Endothelial cell (in vitro differentiated cells): ENCODE data around the gene UBXN7. TPM values are rescaled to one million over a fixed set of nuclear protein-coding genes. Genes with fewer than 3 reads are reported as not detected.
"Not testable (repeated sequence)": the region's sequence is repeated elsewhere in the genome, so short reads cannot be mapped to it uniquely, and the experiment has no call there.

Experiments
- DNase-seq: peaks from one replicate; pipeline ENCODE4 v3.0.0; 2021; ENCODE audit warnings: low spot score
- H3K27ac Mint-ChIP-seq: one replicate; pipeline ENCODE4 v1.8.0; 2021; ENCODE audit warnings: mixed read lengths, inconsistent platforms; ENCODE audit not compliant: unreplicated experiment
- H3K27me3 Mint-ChIP-seq: one replicate; pipeline ENCODE4 v1.8.0; 2021; ENCODE audit warnings: mild to moderate bottlenecking, moderate library complexity, mixed read lengths, inconsistent platforms; ENCODE audit not compliant: unreplicated experiment
- H3K36me3 Mint-ChIP-seq: one replicate; pipeline ENCODE4 v1.8.0; 2021; ENCODE audit warnings: mild to moderate bottlenecking, low read depth, mixed read lengths, inconsistent platforms; ENCODE audit not compliant: unreplicated experiment
- H3K4me1 Mint-ChIP-seq: one replicate; pipeline ENCODE4 v1.8.0; 2021; ENCODE audit warnings: mild to moderate bottlenecking, mixed read lengths, inconsistent platforms; ENCODE audit not compliant: unreplicated experiment
- H3K4me3 Mint-ChIP-seq: one replicate; pipeline ENCODE4 v1.8.0; 2021; ENCODE audit warnings: mild to moderate bottlenecking, mixed read lengths, inconsistent platforms; ENCODE audit not compliant: unreplicated experiment
- H3K9me3 Mint-ChIP-seq: one replicate; pipeline ENCODE4 v1.8.0; 2021; ENCODE audit warnings: mixed read lengths, inconsistent platforms; ENCODE audit not compliant: unreplicated experiment
- total RNA-seq: library from RNA; stranded (reverse); fragmentation: NEBNext Ultra II Directional; extraction: Animal tissue kit (Norgen Biotek cat#: 25700); gene quantifications from one replicate; pipeline ENCODE4 v1.2.1, GENCODE V29; 2021; ENCODE audit not compliant: unreplicated experiment
- TF ChIP-seq, protein P1 (sequence below): fragments of 200-600 bp; sonication (generic); IDR thresholded peaks from one replicate; pipeline ENCODE4 v1.5.0; 2021; ENCODE audit warnings: antibody characterized with exemption; ENCODE audit not compliant: unreplicated experiment

UBXN7 gene
- total RNA-seq, 1 donor from 2014 or later: 71.7 TPM

DNA sequence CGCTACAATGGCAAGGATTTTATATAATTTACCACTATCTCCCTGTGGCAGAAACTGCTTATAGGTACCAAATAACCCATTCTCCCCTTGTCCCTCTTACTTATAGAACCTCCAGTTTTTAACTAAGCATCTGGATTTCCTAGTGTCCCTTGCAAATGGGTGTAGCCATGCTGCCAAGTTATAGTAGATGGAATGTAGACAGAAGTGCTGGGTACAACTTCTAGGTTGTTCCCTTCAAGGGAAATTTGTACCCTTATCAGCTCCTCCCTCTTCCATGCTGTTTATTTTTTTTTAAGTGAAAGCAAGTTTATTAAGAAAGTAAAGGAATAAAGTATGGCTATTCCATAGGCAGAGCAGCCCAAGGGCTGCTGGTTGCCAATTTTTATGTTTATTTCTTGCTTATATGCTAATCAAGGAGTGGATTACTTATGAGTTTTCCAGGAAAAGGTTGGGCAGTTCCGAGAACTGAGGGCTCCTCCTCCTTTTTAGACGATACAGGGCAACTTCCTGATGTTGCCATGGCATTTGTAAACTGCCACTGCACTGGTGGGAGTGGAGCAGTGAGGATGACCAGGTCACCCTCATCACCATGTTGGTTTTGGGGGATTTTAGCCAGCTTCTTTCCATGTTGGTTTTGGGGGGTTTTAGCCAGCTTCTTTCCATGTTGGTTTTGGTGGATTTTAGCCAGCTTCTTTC, 53.9 kb downstream of the UBXN7 start:
- TF ChIP-seq, protein P1, sequence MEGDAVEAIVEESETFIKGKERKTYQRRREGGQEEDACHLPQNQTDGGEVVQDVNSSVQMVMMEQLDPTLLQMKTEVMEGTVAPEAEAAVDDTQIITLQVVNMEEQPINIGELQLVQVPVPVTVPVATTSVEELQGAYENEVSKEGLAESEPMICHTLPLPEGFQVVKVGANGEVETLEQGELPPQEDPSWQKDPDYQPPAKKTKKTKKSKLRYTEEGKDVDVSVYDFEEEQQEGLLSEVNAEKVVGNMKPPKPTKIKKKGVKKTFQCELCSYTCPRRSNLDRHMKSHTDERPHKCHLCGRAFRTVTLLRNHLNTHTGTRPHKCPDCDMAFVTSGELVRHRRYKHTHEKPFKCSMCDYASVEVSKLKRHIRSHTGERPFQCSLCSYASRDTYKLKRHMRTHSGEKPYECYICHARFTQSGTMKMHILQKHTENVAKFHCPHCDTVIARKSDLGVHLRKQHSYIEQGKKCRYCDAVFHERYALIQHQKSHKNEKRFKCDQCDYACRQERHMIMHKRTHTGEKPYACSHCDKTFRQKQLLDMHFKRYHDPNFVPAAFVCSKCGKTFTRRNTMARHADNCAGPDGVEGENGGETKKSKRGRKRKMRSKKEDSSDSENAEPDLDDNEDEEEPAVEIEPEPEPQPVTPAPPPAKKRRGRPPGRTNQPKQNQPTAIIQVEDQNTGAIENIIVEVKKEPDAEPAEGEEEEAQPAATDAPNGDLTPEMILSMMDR: no peak
- no peak overlapping the region for H3K4me3 Mint-ChIP-seq
- no peak for DNase-seq
- no peaks in the 10 kb centered on the region for H3K4me1 Mint-ChIP-seq
- H3K27ac Mint-ChIP-seq: no peak overlapping the region
- no peaks in the 10 kb centered on the region for H3K9me3 Mint-ChIP-seq
- H3K27me3 Mint-ChIP-seq: no peaks in the 10 kb centered on the region
- peaks cover 52% of the 10 kb centered on the region for H3K36me3 Mint-ChIP-seq

DNA sequence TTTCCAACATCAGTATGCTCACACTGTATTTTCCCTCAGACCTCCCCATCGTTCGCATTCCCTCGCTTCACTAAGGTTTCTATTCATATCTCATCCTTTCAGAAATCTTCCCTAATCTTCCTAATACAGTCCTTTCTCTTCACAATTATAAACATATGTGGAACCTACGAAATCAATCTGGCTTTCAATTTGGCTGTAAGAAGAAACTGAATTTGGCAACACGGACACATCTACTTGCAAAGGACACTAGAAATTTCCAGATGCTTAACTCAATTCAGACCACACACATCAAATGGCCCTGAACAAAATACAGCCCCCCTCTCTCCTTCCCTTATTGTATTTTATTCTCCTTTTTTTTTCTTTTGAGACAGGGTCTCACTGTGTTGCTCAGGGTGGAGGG, 54.9 kb downstream of the UBXN7 start:
- H3K9me3 Mint-ChIP-seq: no peaks in the 10 kb centered on the region
- H3K27me3 Mint-ChIP-seq: no peaks in the 10 kb centered on the region
- no peak overlapping the region for H3K4me3 Mint-ChIP-seq
- H3K4me1 Mint-ChIP-seq: no peaks in the 10 kb centered on the region
- H3K27ac Mint-ChIP-seq: no peak overlapping the region
- DNase-seq: no peak
- peaks cover 46% of the 10 kb centered on the region for H3K36me3 Mint-ChIP-seq
- TF ChIP-seq, protein P1: no peak

DNA sequence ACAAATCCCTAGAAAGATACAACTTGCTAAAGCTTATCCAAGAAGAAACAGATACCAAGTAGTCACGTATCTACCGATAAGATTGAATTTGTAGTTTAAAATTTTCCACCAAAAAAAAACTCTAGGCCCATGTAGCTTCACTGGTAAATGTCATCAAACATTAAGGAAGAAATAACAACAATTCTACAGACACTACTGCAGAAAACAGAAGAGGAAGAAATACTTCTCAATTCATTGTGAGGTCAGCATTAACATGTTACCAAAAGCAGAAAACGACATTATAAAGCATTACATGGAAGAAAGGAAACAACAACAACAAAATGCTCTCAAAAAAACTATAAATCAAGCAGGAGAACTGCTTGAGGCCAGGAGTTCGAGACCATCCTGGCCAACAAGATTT, 66.5 kb downstream of the UBXN7 start:
- Mint-ChIP-seq H3K4me1 (no peaks in the 10 kb centered on the region), H3K36me3 (peaks cover 22% of the 10 kb centered on the region), H3K27me3 (no peaks in the 10 kb centered on the region), H3K4me3 (no peak overlapping the region), H3K9me3 (no peaks in the 10 kb centered on the region), H3K27ac (no peak overlapping the region)
- TF ChIP-seq, protein P1: no peak
- no peak for DNase-seq

DNA sequence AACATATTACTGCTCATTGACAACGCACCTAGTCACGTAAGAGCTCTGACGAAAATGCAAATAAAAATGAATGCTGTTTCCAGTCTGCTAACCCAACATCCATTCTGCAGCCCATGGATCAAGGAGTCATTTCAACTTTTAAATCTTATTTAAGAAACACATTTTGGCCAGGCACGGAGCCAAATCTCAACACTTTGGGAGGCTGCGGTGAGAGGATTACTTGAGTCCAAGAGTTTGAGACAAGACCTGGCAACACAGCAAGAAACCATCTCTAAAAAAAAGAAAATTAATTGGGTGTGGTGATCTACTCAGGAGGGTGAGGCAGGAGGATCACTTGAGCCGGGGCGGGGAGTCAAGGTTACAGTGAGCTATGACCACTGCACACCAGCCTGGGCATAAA, 71.6 kb downstream of the UBXN7 start:
- no peak for DNase-seq
- H3K27ac Mint-ChIP-seq: no peak overlapping the region
- TF ChIP-seq, protein P1: no peak
- peaks cover 11% of the 10 kb centered on the region for H3K4me1 Mint-ChIP-seq
- peaks cover 43% of the 10 kb centered on the region for H3K36me3 Mint-ChIP-seq
- H3K9me3 Mint-ChIP-seq: no peaks in the 10 kb centered on the region
- no peak overlapping the region for H3K4me3 Mint-ChIP-seq
- no peaks in the 10 kb centered on the region for H3K27me3 Mint-ChIP-seq

DNA sequence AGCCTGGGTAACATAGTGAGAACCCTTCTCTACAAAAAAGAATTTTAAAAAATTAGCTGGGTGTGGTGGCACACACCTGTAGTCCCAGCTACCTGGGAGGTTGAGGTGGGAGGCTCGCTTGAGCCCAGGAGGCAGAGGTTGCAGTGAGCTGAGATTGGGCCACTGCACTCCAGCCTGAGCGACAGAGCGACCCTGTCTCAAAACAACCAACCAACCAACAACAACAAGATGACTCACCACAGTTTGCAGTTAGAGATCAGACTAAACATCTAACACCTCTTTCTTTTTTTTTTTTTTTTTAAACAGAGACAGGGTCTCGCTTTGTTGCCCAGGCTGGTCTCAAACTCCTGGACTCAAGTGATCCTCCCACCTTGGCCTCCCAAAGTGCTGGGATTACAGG, 73.7 kb downstream of the UBXN7 start:
- H3K27ac Mint-ChIP-seq, DNase-seq, H3K4me3 Mint-ChIP-seq, H3K9me3 Mint-ChIP-seq, H3K27me3 Mint-ChIP-seq: not testable (repeated sequence)
- peaks cover 13% of the 10 kb centered on the region for H3K4me1 Mint-ChIP-seq
- H3K36me3 Mint-ChIP-seq: peaks cover 43% of the 10 kb centered on the region
